Raji (cell line): Measurements from ENCODE around the gene DLX4.

ENCODE experiments used
- POLR2A ChIP-seq: IDR thresholded peaks from 2 replicates; pipeline ENCODE4 v1.6.1; 2011; ENCODE audit warnings: low read depth, low read length, control low read depth; ENCODE audit not compliant: insufficient read depth

DLX4 gene

GRCh38 chr17:49998836-49999511 lies 30.0 kb downstream of the DLX4 start:
- TF ChIP-seq POLR2A = no peak

DNA sequence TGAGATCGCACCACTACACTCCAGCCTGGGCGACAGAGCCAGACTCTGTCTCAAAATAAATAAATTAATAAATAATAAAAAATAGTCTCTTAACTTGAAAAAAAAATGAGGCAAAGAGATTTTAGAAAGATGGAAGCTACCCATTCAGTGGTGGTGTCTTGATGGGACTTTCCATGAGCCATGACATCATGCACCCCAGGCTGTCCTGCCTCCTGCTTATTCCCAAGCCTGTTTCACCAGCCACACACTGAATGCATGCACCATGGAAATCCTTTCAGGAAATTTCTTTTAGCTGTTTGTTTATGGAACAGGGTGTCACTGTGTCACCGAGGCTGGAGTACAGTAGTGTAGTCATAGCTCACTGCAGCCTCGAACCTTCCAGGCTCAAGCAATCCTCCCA lies 34.9 kb downstream of the DLX4 start:
- TF ChIP-seq POLR2A = no peak

GRCh38 chr17:50009282-50009681 lies 40.3 kb downstream of the DLX4 start:
- TF ChIP-seq POLR2A = no peak

GRCh38 chr17:50013079-50013478 lies 44.1 kb downstream of the DLX4 start:
- no peak for TF ChIP-seq POLR2A

DNA sequence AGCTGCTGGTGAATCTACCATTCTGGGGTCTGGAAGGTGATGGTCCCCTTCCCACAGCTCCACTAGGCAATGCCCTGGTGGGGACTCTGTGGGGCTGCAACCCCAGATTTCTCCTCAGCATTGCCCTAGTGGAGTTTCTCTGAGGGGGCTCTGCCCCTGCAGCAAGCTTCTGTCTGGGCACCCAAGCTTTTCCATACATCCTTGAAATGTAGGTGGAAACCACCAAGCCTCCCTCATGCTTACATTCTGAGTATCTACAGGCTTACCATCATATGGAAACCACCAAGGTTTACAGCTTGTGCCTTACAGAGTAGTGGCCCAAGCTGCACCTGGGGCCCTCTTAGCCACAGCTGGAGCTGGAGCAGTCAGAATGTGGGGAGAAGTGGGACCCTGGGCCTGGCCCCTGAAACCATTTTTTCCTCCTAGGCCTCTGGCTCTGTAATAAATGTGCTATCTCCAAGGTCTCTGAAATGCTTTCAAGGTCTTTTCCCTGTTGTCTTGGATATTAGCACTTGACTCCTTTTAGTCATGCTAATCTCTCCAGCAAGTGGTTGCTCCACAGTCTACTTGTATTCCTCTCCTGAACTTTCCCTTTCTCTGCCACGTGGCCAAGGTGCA lies 45.6 kb downstream of the DLX4 start:
- TF ChIP-seq POLR2A = no peak

GRCh38 chr17:50015146-50015545 lies 46.2 kb downstream of the DLX4 start:
- TF ChIP-seq POLR2A = no peak

- no peak for TF ChIP-seq POLR2A
These were observed 49.9 kb downstream of the DLX4 start for GRCh38 chr17:50018909-50019308.

DNA sequence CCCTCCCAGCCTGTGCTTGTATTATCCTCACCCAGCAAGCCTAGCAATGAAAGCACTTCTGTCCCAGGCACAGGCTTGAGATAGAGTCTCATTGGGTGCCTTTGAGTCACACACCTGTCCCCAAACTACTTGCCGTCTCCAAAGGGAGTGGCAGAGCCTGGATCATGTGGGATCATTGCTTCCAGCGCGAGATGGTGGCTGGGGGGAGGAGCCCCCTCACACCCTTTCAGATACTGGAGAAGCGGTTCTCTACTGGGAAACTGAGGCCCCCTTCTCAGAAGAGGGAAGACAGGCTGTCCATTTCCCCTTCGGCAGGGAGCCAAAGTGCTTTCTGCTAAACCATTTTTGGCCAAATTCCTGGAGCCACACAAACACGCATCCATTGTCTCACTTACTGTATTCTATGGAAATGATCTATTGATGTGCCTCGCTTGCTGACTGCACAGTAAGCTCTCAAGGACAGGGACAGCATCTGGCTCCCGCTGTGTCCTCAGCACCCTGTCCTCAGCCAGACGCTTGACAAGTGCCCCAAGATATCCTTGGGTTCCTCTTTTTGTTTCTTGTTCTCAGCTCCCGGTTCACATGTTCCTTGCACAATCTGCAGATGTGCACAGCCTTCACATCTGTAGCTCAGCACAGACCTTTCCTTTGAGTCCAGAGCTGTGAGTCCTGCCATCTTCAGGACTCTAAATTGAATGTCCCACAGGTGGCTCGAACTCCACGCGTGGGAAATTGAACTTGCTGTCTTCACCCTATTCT lies 52.0 kb downstream of the DLX4 start:
- TF ChIP-seq POLR2A = no peak

DNA sequence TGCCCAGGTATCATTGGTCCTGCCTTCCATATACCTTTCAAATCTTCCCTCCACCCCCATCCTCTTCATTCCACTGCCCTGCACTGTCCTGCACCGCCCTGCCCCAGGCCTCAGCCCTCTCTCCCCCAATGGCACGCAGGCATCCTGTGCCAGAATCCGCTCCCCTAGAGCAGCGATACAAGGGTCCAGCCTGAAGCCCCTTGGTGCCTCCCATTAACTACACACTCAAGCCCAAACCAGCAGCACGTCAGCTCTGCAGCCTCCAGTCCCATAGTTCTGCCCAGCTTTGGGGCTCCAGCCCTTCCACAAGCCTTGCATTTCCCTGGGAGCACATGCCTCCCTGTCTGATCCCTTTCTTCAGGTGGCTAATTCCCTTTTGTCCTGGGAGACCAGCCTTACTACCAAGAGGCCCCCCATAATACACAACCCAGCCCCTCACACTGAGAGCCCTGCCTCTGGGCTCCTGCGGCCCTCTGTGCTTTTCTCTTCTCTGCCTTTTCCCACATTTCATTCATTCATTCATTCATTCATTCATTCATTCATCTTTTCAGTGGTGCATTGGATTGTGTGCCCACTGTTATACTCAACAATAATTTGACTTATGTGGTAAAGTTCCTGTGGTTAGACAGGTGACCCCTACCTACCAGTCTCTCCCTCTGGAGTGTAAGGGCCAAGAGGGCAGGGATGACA lies 52.8 kb downstream of the DLX4 start:
- TF ChIP-seq POLR2A = no peak

GRCh38 chr17:50022463-50023130 lies 53.6 kb downstream of the DLX4 start:
- TF ChIP-seq POLR2A = no peak

- TF ChIP-seq POLR2A = no peak
These were observed 54.5 kb downstream of the DLX4 start for GRCh38 chr17:50023520-50023919.
